Right ventricle myocardium superior (tissue), 1 donor: ENCODE results near the gene SYNE1. TPM values are rescaled to one million over a fixed set of nuclear protein-coding genes. Genes with fewer than 3 reads are reported as not detected.
"Not testable (repeated sequence)": the region's sequence is repeated elsewhere in the genome, so short reads cannot be mapped to it uniquely, and the experiment has no call there.

Experiments
- ATAC-seq: fragments of 200-7000 bp; cut with Tn5 transposase; one replicate; pipeline ENCODE4 v1.9.1; 2020; ENCODE audit warnings: mild to moderate bottlenecking; ENCODE audit not compliant: poor library complexity
- DNase-seq: peaks from one replicate; pipeline ENCODE4 v3.0.0-alpha.2; 2020
- intact Hi-C: fragments of 100-400 bp; cut with DNase I; formaldehyde crosslinking; loops from one replicate; pipeline ENCODE4 v1.11.2; 2022
- total RNA-seq: library from RNA; stranded (reverse); fragmentation: NEBNext Ultra II Directional; extraction: Animal tissue kit (Norgen Biotek cat#: 25700); gene quantifications from one replicate; pipeline ENCODE4 v1.2.1, GENCODE V29; 2021
- donor health status: DM: no; HTN: yes; CAD: no; lungs with severe emphysema.

SYNE1 gene
- total RNA-seq, 1 donor from 2014 or later, result 80.1 TPM

DNA sequence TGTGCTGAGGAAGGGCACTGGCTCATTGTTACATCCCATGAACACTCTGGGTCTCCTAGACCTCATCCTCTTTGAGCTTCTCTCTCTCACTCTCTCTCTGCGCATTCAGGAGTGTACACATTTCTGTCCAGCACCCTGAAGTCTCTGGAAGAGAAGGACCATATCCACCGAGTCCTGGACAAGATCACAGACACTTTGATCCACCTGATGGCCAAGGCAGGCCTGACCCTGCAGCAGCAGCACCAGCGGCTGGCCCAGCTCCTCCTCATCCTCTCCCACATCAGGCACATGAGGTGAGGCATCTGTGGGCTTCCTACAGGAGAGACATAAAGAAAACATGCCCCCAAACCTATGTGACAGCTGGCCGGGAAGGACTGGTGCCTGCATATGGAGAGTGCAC lies 542.9 kb downstream of the SYNE1 start:
- ATAC-seq, result no peak
- no peak for DNase-seq
- intact Hi-C loops, result no loop called here

DNA sequence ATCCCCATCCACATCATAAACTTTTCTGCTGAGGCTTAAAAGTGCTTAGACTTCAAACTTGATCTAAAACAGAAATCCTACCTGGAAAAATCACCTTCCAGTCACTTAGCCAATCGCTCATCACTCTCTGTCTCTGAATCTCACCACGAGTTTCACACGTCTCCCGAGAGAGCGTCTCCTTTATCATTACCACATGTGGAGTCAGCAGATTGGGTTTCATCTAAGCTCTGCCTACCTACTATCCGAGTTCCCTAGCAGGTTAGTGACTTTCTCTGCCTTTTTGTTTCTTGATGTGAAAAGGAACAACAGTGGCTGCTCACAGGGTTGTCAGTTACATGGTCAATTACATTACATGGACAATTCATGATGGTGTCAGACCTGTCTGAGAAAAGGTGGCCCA lies 543.5 kb downstream of the SYNE1 start:
- intact Hi-C loops, result no loop called here
- ATAC-seq (no peak), DNase-seq (no peak)

DNA sequence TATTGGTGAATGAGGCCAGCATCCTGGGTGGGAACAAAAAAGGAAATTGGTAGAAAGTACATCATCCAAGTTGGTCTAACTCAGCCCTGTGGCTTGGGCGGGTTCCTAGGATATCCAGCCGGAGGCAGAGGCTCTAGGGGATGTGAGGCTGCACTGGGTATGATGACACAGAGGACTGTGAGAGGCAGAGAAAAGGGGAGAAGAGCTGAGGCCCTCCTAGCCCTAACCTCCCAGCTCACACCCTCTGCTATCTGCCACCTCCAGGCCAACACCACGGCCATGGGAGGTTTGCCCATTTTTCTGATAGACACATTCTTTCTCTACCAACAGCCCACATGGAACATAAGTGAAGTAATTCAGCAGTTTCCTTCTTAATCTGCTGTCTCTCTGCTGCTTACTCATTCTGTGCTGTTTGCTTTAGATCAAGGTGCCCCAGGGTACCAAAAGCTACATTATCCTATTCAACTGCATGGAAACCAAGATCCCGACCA lies 545.3 kb downstream of the SYNE1 start:
- ATAC-seq, result peak; percentile 29
- DNase-seq, result peak; percentile 50
- intact Hi-C loops, result no loop called here

DNA sequence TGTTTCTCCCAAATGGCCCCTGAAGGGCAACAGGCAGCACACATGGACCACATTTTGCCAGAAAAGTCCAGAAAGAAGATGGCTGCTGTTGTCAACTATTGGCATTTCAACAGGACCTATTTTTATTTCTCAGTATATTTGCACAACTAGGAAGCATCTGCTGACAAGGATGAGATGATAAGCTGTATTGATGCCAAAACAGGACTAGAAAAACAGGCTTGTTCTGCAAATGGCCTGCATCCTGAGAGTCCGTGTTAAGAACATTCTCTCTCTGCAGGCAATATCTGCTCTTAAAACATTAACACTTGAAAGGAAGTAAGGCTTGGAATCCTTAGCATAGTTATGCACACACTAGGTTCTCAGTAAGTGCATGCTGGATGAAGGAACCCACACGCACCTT lies 546.0 kb downstream of the SYNE1 start:
- no peak for DNase-seq
- ATAC-seq, result peak; percentile 32
- intact Hi-C loops, result no loop called here

DNA sequence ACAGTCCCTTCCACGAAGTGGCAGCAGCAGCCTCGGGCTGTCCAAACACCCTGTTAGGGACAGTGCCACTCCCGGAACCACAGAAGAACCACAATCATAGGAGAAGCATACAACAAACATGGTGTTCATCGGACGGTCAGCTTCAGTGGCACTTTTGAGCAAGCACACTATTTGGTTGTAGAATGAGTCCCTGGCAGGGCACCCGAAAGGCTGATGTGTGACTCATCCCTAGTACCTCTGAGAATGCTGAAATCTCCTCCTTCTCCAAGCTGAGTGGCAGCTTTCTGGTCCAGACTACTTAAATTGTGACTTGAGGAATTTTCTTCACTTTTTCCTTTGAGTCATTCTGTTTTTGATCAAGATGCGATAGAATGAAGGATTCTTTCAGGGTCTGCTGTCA lies 547.2 kb downstream of the SYNE1 start:
- DNase-seq (peak; percentile 56), ATAC-seq (peak; percentile 69)
- intact Hi-C loops, result no loop called here

DNA sequence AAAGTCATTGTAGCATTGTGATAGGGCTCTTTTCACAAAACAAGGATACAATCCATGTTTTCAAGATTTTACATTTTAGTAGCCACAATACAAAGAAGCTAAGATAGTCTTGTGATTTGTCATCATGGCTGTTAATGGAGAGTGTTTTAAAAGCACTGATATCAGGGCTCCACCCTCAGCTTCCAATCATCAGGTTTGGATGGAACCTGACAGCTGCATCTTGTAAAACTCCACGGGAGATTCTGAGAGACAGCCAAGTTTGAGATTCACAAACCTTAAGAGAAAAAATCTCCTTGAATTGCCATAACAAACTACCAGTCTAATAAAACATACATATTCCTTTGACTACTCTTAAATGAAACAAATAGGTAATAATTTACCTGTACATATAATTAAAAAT lies 549.5 kb downstream of the SYNE1 start:
- ATAC-seq (no peak), DNase-seq (no peak)
- intact Hi-C loops, result no loop called here

DNA sequence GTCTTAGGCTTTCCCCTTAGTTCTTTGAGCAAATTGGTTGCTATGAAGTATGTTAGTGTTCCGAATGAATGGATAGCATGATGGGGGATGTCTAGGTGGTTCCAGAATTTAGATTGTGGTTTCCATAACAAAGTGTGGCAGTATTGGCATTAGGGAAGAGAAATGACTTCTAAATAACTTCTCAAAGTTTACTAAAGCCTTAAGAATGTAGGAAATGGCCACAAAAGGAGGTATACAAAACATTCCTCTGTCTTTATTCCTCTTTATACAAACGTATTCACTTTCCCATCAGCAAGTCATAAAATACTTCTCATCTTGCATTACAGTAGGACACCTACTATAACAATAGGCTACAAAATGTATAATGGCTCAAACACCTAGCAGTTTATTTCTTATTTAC lies 550.1 kb downstream of the SYNE1 start:
- DNase-seq (no peak), ATAC-seq (no peak)
- intact Hi-C loops, result no loop called here

DNA sequence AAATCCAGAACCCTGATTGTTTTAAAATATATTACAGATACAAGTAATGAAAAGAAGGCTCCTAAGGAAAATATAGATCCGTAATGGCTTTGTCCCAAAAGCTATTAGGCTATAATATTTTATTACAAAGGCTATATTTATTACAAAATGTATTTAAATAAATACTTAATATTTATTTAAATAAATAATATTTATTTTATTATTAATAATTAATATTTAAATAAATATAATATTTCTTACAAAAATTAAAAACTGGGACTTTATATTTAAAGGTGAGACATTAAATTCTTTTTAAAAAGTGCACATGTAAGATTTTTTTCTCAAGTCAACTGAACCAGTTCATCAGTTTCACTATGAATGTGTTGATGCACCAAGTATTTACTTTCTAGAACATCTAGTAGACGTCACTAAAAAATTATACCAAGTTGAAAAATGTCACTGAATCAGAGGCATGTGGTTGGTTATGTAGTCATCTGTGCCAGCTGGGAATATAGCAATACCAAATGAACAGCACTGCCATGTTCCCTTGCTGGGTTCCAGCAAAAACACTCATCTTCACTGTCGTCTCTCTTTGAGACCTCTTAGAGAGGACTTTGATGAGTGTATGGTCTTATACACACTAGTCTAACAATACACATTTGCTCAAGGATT lies 550.8 kb downstream of the SYNE1 start:
- intact Hi-C loops, result no loop called here
- no peak for ATAC-seq
- DNase-seq, result no peak

DNA sequence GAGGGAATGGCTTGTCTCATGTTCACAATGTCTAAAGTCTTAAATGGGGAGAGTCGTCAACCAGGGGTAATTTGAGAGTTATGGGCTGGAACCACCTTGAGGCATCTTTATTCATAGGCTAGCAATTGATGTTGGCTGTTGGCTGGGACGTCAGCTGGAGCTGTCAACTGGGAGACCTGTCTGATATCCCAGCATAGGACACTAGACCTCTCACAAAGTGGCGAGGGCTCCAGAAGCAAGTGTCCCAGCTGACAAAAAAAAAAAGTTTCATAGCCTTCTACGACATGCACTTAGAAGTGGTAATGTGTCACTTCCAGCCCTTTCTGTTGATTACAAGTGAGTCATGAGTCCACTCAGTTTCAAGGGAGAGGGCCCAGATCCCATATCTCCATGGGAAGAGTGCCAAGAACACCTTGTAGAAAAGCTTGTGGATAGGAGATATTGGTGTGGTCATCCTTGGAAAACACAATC lies 551.7 kb downstream of the SYNE1 start:
- intact Hi-C loops, result no loop called here
- ATAC-seq, result no peak
- DNase-seq, result no peak

DNA sequence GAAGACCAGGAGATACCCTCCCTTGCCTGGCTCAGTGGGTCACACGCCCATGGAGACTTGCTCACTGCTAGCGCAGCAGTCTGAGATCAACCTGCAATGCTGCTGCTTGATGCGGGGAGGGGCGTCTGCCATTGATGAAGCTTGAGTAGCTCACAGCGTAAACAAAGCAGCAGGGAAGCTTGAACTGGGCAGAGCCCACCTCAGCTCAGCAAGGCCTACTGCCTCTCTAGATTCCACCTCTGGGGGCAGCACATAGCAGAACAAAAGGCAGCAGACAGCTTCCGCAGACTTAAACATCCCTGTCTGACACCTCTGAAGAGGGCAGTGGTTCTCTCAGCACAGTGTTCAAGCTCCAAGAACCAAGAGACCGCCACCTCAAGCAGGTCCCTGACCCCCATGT lies 558.4 kb downstream of the SYNE1 start:
- no peak for DNase-seq
- intact Hi-C loops, result no loop called here
- ATAC-seq, result no peak

DNA sequence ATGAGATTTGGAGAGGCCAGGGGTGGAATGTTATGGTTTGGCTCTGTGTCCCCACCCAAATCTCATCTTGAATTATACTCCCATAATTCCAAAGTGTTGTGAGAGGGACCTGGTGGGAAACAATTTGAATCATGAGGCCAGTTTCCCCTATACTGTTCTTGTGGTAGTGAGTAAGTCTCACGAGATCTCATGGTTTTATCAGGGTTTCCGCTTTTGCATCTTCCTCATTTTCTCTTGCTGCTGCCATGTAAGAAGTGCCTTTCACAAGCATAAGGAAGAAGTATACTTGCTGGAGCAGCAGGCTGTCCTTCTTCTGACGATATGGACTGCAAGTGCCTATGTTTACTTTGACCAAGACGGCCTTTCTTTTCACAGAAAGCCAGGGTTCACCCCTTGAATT lies 559.2 kb downstream of the SYNE1 start:
- ATAC-seq, result no peak

DNA sequence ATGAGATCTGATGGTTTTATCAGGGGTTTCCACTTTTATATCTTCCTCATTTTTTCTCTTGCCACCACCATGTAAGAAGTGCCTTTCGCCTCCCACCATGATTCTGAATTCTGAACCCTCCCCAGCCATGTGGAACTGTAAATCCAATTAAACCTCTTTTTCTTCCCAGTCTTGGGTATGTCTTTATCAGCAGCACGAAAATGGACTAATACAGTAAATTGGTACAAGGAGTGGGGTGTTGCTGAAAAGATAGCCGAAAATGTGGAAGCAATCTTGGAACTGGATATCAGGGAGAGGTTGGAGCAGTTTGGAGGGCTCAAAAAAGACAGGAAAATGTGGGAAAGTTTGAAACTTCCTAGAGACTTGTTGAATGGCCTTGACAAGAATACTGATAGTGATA lies 560.9 kb downstream of the SYNE1 start:
- ATAC-seq, intact Hi-C loops, DNase-seq: not testable (repeated sequence)

More for the DNA sequence above, 559.2 kb downstream of the SYNE1 start:
- intact Hi-C loops, result no loop called here
- no peak for DNase-seq

DNA sequence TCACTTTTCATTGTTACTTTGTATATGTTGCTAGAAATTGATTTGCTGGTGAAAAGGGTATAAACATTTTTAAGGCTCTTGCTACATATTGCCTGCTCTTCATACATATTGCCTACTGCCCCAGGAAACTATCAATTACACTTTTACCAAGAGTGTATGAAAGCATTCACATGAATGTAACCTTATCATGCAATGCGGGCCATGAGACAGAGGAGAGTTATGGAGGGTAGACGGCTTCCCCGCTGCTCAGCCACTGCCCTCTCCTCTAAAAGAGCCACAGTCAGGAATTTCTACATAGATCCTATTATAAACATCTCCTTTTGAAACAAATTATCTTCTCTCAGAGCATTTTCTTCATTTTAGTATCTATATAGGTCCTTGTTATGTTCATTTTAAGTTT lies 565.3 kb downstream of the SYNE1 start:
- intact Hi-C loops, result no loop called here
- ATAC-seq (no peak), DNase-seq (no peak)

Other genes starting within 250 kb of the SYNE1 start
- 13.7 TPM for gene MYCT1, start 60.5 kb upstream of the SYNE1 start, total RNA-seq
- gene VIP, start 113.4 kb upstream of the SYNE1 start, total RNA-seq, result 0.13 TPM